Measurements from ENCODE around the gene LAMC3. TPM values are rescaled to one million over a fixed set of nuclear protein-coding genes. Genes with fewer than 3 reads are reported as not detected.

Gene LAMC3
- total RNA-seq, 1 donor from 2014 or later, result 1.0 TPM

DNA sequence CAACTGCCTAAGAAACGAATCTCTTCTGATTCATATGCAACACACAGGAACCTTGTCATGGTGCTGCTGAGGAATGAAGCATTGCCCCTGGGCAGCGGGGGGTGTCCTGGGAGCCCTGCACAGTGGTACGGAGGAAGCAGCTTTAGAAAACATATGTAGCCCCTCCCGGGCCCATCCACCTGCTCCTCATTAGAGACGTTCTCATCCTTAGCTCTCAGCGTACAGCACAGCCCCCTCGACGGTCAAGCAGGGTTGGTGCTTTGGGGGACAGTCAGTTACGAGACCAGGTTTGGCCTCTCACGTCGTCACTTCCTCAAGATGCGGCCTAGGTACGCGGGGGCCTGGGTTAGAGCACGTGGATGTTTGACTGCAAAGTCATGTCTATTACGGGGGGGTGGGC lies 28.4 kb upstream of the LAMC3 start:
- no peak for DNase-seq (ENCODE audit: extremely low spot score, unreplicated experiment)
- H3K36me3 Mint-ChIP-seq (ENCODE audit: unreplicated experiment), result no peaks in the 10 kb centered on the region
- no peaks in the 10 kb centered on the region for H3K9me3 Mint-ChIP-seq (ENCODE audit: unreplicated experiment)
- H3K27me3 Mint-ChIP-seq (ENCODE audit: unreplicated experiment), result peaks cover 17% of the 10 kb centered on the region
- no peak overlapping the region for H3K4me3 Mint-ChIP-seq (ENCODE audit: unreplicated experiment)
- H3K27ac Mint-ChIP-seq (ENCODE audit: unreplicated experiment), result no peak overlapping the region
- no peaks in the 10 kb centered on the region for H3K4me1 Mint-ChIP-seq (ENCODE audit: unreplicated experiment)
- TF ChIP-seq CTCF (IDR thresholded peaks at IDR 0.05), result no peak

DNA sequence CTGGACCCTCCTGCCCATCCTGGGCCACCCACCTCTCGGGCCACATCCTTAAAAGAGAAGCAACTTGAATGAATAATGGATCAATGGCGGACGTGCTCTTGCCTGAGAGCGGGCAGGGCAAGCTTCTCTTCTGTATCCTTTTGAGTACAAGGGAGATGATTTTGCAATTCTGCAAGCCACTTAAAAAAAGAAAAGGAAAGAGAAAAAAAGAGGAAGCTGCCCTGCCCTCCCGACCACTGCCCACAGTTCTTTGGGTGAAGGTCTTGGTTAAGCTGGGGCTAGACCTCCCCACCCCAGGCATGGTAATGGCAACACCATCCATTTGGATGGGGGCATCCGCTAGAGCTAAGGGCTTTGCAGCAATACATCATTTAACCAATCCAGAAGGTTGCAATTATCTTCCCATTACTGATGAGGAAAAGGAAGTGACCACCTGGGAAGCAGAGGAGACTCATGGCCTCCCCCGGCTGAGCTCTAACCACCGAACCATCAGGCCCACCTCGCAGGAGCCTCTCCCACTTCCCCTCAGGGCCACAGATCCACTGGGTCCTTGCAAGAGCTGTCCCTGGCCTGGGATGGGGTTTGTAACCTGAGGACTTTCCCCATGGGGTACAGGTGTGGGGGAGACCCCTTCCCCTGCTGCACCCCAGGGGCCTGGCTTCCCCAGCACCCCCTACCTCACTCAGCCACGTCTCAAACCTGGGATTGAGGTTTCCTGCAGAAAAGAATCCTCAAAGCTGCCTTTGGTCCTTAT lies 27.8 kb upstream of the LAMC3 start:
- no peak overlapping the region for H3K4me3 Mint-ChIP-seq (ENCODE audit: unreplicated experiment)
- no peaks in the 10 kb centered on the region for H3K4me1 Mint-ChIP-seq (ENCODE audit: unreplicated experiment)
- H3K9me3 Mint-ChIP-seq (ENCODE audit: unreplicated experiment), result no peaks in the 10 kb centered on the region
- H3K36me3 Mint-ChIP-seq (ENCODE audit: unreplicated experiment), result no peaks in the 10 kb centered on the region
- H3K27ac Mint-ChIP-seq (ENCODE audit: unreplicated experiment), result no peak overlapping the region
- TF ChIP-seq CTCF (IDR thresholded peaks at IDR 0.05), result no peak
- peaks cover 17% of the 10 kb centered on the region for H3K27me3 Mint-ChIP-seq (ENCODE audit: unreplicated experiment)
- DNase-seq (ENCODE audit: extremely low spot score, unreplicated experiment), result no peak

DNA sequence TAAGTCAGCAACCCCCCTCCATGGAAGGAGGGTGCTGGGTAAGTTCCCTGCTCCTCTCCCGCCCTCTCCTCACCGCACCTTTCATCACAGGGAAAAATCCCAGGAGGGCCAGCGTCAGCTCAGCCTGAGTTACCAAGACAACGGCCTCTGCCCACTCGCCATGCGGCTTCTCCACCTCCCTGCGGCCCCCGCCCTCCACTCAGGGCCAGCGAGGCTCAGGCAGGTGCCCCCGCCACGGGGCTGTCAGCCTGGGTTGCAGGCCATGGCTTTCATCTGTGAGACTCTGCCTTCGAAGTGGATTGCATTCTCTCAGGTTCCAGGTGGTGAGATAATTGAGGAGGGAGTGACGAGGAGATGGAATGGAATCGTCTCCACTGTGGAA lies 27.2 kb upstream of the LAMC3 start:
- H3K27me3 Mint-ChIP-seq (ENCODE audit: unreplicated experiment), result peaks cover 17% of the 10 kb centered on the region
- TF ChIP-seq CTCF (IDR thresholded peaks at IDR 0.05), result no peak
- H3K9me3 Mint-ChIP-seq (ENCODE audit: unreplicated experiment), result no peaks in the 10 kb centered on the region
- no peak for DNase-seq (ENCODE audit: extremely low spot score, unreplicated experiment)
- H3K4me3 Mint-ChIP-seq (ENCODE audit: unreplicated experiment), result no peak overlapping the region
- H3K27ac Mint-ChIP-seq (ENCODE audit: unreplicated experiment), result no peak overlapping the region
- no peaks in the 10 kb centered on the region for H3K36me3 Mint-ChIP-seq (ENCODE audit: unreplicated experiment)
- H3K4me1 Mint-ChIP-seq (ENCODE audit: unreplicated experiment), result no peaks in the 10 kb centered on the region

DNA sequence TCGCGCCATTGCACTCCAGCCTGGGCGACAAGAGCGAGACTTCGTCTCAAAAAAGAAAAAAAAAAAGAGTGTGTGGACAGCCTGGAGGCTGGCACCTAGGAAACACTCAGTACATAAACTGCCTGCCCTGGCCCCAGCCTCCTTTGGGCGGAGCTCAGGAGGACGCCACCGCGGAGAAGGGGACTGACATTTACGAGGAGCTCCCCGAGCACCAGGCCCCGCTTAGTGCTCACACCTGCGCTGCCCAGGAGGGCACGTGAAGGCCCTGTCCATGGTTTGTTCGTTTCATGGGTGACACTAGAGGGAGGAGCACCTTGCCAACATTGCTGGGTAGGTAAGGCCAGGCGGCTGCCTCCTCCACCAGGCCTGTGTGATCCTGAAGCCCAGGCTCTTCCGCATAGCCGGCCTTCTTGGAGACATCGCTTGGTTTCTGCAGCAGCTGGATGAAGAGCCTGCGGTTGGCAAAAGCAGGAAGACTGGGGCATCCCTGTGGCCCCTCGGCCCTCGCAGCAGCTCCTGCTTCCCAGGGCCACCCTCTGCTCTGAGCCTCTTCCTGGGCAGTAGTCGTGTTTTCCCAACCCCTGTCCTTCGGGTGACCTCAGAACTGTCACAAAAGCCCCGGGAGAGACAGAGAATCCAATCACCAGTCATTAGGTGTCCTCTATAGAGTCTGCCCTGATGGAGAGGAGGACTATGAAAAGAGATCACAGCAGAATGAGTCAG lies 26.2 kb upstream of the LAMC3 start:
- Mint-ChIP-seq H3K27ac (ENCODE audit: unreplicated experiment) (no peak overlapping the region), H3K36me3 (ENCODE audit: unreplicated experiment) (no peaks in the 10 kb centered on the region)

More for the DNA sequence above, 26.2 kb upstream of the LAMC3 start:
- TF ChIP-seq CTCF (IDR thresholded peaks at IDR 0.05), result no peak
- Mint-ChIP-seq H3K4me3 (ENCODE audit: unreplicated experiment) (no peak overlapping the region), H3K27me3 (ENCODE audit: unreplicated experiment) (peaks cover 20% of the 10 kb centered on the region), H3K4me1 (ENCODE audit: unreplicated experiment) (no peaks in the 10 kb centered on the region), H3K9me3 (ENCODE audit: unreplicated experiment) (no peaks in the 10 kb centered on the region)
- DNase-seq (ENCODE audit: extremely low spot score, unreplicated experiment), result no peak
